22Rv1 (cell line): ENCODE measurements around the gene CPS1.

ENCODE experiments used
- CTCF ChIP-seq: fragments of 450-650 bp; IDR thresholded peaks from 2 replicates; pipeline ENCODE4 v1.5.1; 2017; ENCODE audit warnings: mild to moderate bottlenecking
- ZFX ChIP-seq: fragments of 450-650 bp; IDR thresholded peaks from 2 replicates; pipeline ENCODE4 v1.6.1; 2017; ENCODE audit warnings: antibody characterized with exemption, borderline replicate concordance

GRCh38 chr2:210687786-210688470, 131.5 kb downstream of the CPS1 start:
- TF ChIP-seq CTCF (no peak), ZFX (no peak)
